HCT116 (cell line): ENCODE data around the gene STK39. TPM values are rescaled to one million over a fixed set of nuclear protein-coding genes. Genes with fewer than 3 reads are reported as not detected.

Experiments
- ATAC-seq: fragments of 200-7000 bp; cut with Tn5 transposase; 2 replicates; pipeline ENCODE4 v1.9.1; 2020; ENCODE audit warnings: mild to moderate bottlenecking, moderate library complexity
- BruUV-seq: library from RNA; stranded (reverse); fragments of 400-500 nt; replicated peaks from 2 replicates; lab custom pipeline; 2021; lab: Mats Ljungman, UMichigan
- CTCF ChIA-PET: fragments of 300-600 bp; sonication (Branson Sonifier 250); formaldehyde crosslinking; loops from one replicate; lab custom pipeline; 2021; ENCODE audit warnings: antibody characterized with exemption; lab: Charles Lee
- POLR2A ChIA-PET: fragments of 300-600, 350-600 bp; sonication (Branson Sonifier 250); formaldehyde crosslinking; loops from one replicate; lab custom pipeline; 2021; ENCODE audit warnings: antibody characterized with exemption; lab: Charles Lee
- RAD21 ChIA-PET, 2 experiments: fragments of 300-600 bp; sonication (Branson Sonifier 250); formaldehyde crosslinking; loops; one replicate each; lab custom pipeline; 2023; ENCODE audit warnings: low total read pairs in 2 of 2; ENCODE audit not compliant: uncharacterized antibody in 2 of 2, unreplicated experiment in 2 of 2, low non-redundant PET in 1 of 2; lab: Charles Lee
- DNase-seq: peaks from one replicate; pipeline ENCODE4 v3.0.0-alpha.2; 2010; ENCODE audit warnings: low read depth, low spot score
- H2AFZ ChIP-seq: fragments of 200-600 bp; shearing (Covaris generic), sonication (generic); 2 replicates; pipeline ENCODE4 v1.6.1; 2017; ENCODE audit warnings: low read depth, mixed run types, mixed read lengths, antibody characterized with exemption, low read length; ENCODE audit not compliant: poor library complexity, severe bottlenecking
- H3K27ac ChIP-seq: 2 replicates; pipeline ENCODE4 v1.5.1; 2012; ENCODE audit warnings: low read depth, low read length
- H3K27me3 ChIP-seq: fragments of 200-600 bp; sonication (generic); 2 replicates; pipeline ENCODE4 v1.6.1; 2016; ENCODE audit warnings: mixed run types, low read length, mixed read lengths; ENCODE audit not compliant: insufficient read depth
- H3K36me3 ChIP-seq, 2 experiments: fragments of 200-500 bp in 1 of 2; fragments of 200-600 bp in 1 of 2; sonication (Bioruptor generic) in 1 of 2; sonication (generic) in 1 of 2; 2 replicates each; pipeline versions ENCODE4 v1.5.1 to v1.6.1; 2014 to 2016; ENCODE audit warnings: low read length in 2 of 2, inconsistent platforms in 1 of 2, mixed read lengths in 1 of 2, mixed run types in 1 of 2; ENCODE audit not compliant: insufficient read depth in 2 of 2, control insufficient read depth in 1 of 2
- H3K4me1 ChIP-seq, 2 experiments: fragments of 200-600 bp in 1 of 2; sonication (generic) in 1 of 2; 2 replicates each; pipeline versions ENCODE4 v1.5.1 to v1.6.1; 2012 to 2017; ENCODE audit warnings: low read length in 2 of 2, inconsistent platforms in 1 of 2, mild to moderate bottlenecking in 1 of 2, mixed read lengths in 1 of 2, mixed run types in 1 of 2, moderate library complexity in 1 of 2; ENCODE audit not compliant: insufficient read depth in 2 of 2, control insufficient read depth in 1 of 2
- H3K4me2 ChIP-seq: fragments of 200-600 bp; sonication (generic); 2 replicates; pipeline ENCODE4 v1.6.1; 2017; ENCODE audit warnings: mixed run types, low read length, mixed read lengths
- H3K4me3 ChIP-seq, 2 experiments: fragments of 200-600 bp in 1 of 2; sonication (generic) in 1 of 2; replicated peaks in 1 of 2; 2 replicates each; pipeline ENCODE4 v1.5.1; 2011 to 2016; ENCODE audit warnings: low read length in 2 of 2, control low read depth in 1 of 2, low read depth in 1 of 2, mild to moderate bottlenecking in 1 of 2, mixed read lengths in 1 of 2, mixed run types in 1 of 2
- H3K79me2 ChIP-seq: fragments of 200-600 bp; sonication (generic); 2 replicates; pipeline ENCODE4 v1.6.1; 2017; ENCODE audit warnings: mild to moderate bottlenecking, mixed run types, low read length, moderate library complexity, mixed read lengths; ENCODE audit not compliant: insufficient read depth
- H3K9ac ChIP-seq: fragments of 200-600 bp; sonication (generic); 2 replicates; pipeline ENCODE4 v1.6.1; 2016; ENCODE audit warnings: low read length, mixed read lengths
- H3K9me2 ChIP-seq: fragments of 200-600 bp; sonication (generic), shearing (Covaris generic); 2 replicates; pipeline ENCODE4 v1.6.1; 2017; ENCODE audit warnings: mixed run types, mild to moderate bottlenecking, moderate library complexity; ENCODE audit not compliant: insufficient read depth
- H3K9me3 ChIP-seq, 2 experiments: fragments of 200-500 bp in 1 of 2; fragments of 200-600 bp in 1 of 2; sonication (Bioruptor generic) in 1 of 2; sonication (generic) in 1 of 2; 2 replicates each; pipeline ENCODE4 v1.6.1; 2014 to 2017; ENCODE audit warnings: low read length in 2 of 2, mixed read lengths in 2 of 2, inconsistent platforms in 1 of 2, low read depth in 1 of 2, mild to moderate bottlenecking in 1 of 2, mixed run types in 1 of 2, moderate library complexity in 1 of 2; ENCODE audit not compliant: control insufficient read depth in 1 of 2, insufficient read depth in 1 of 2
- H4K20me1 ChIP-seq: fragments of 200-600 bp; sonication (generic), shearing (Covaris generic); 2 replicates; pipeline ENCODE4 v1.6.1; 2017; ENCODE audit warnings: mixed run types, mild to moderate bottlenecking, moderate library complexity; ENCODE audit not compliant: insufficient read depth
- ATF3 ChIP-seq: IDR thresholded peaks from 2 replicates; pipeline ENCODE4 v1.6.1; 2012
- CBX3 ChIP-seq: IDR thresholded peaks from 2 replicates; pipeline ENCODE4 v1.6.1; 2012; ENCODE audit warnings: low read depth
- CTCF ChIP-seq, 3 experiments: fragments of 200-600 bp in 1 of 3; sonication (generic) in 1 of 3; IDR thresholded peaks in 2 of 3; conservative IDR thresholded peaks in 1 of 3; 2 replicates each; pipeline ENCODE4 v1.5.1; 2012 to 2017; ENCODE audit warnings: low read depth in 2 of 3, low read length in 2 of 3, antibody characterized with exemption in 1 of 3, borderline replicate concordance in 1 of 3, control low read depth in 1 of 3, mild to moderate bottlenecking in 1 of 3, mixed read lengths in 1 of 3, mixed run types in 1 of 3, moderate library complexity in 1 of 3; ENCODE audit not compliant: insufficient read depth in 1 of 3
- EGR1 ChIP-seq: IDR thresholded peaks from 2 replicates; pipeline ENCODE4 v1.6.1; 2012; ENCODE audit warnings: low read depth
- EZH2phosphoT487 ChIP-seq: fragments of 200-600 bp; IDR thresholded peaks from 2 replicates; pipeline ENCODE4 v1.6.1; 2018; ENCODE audit warnings: antibody characterized with exemption, borderline replicate concordance
- FOSL1 ChIP-seq: IDR thresholded peaks from 2 replicates; pipeline ENCODE4 v1.6.1; 2012; ENCODE audit warnings: low read depth
- JUND ChIP-seq: IDR thresholded peaks from 2 replicates; pipeline ENCODE4 v1.6.1; 2012
- POLR2A ChIP-seq: IDR thresholded peaks from 2 replicates; pipeline ENCODE4 v1.7.0; 2011; ENCODE audit warnings: borderline replicate concordance; ENCODE audit not compliant: insufficient read depth, insufficient read length; ENCODE audit errors: extremely low read depth
- RAD21 ChIP-seq: IDR thresholded peaks from 2 replicates; pipeline ENCODE4 v1.6.1; 2012; ENCODE audit warnings: low read depth, mild to moderate bottlenecking
- SIN3A ChIP-seq: IDR thresholded peaks from 2 replicates; pipeline ENCODE4 v1.6.1; 2012; ENCODE audit warnings: low read depth
- SRF ChIP-seq: IDR thresholded peaks from 2 replicates; pipeline ENCODE4 v1.6.1; 2012; ENCODE audit warnings: low read depth
- TCF7L2 ChIP-seq: IDR thresholded peaks from 2 replicates; pipeline ENCODE4 v1.7.0; 2011; ENCODE audit warnings: borderline replicate concordance, inconsistent platforms; ENCODE audit not compliant: insufficient read depth, insufficient read length; ENCODE audit errors: extremely low read depth
- YY1 ChIP-seq: IDR thresholded peaks from 2 replicates; pipeline ENCODE4 v1.6.1; 2011; ENCODE audit warnings: low read length, low read depth, moderate library complexity, mild to moderate bottlenecking; ENCODE audit not compliant: insufficient replicate concordance; ENCODE audit errors: extremely low read depth
- ZNF274 ChIP-seq: fragments of 200-500 bp; sonication (Bioruptor generic); IDR thresholded peaks from 2 replicates; pipeline ENCODE4 v1.6.1; 2014; ENCODE audit warnings: mild to moderate bottlenecking, low read depth, low read length, inconsistent platforms
- intact Hi-C: fragments of 100-400 bp; cut with micrococcal nuclease; formaldehyde crosslinking; loops from 2 replicates; pipeline ENCODE4 v1.10.0; 2022
- total RNA-seq: library from RNA; stranded (reverse); gene quantifications from one replicate; pipeline ENCODE4 v1.2.1, GENCODE V29; 2021; ENCODE audit not compliant: unreplicated experiment
- TF ChIP-seq, protein P1 (sequence below): IDR thresholded peaks from 2 replicates; pipeline ENCODE4 v1.6.1; 2012; ENCODE audit warnings: low read depth
- TF ChIP-seq, protein P2 (sequence below): IDR thresholded peaks from 2 replicates; pipeline ENCODE4 v1.6.1; 2011; ENCODE audit warnings: mild to moderate bottlenecking, low read length, moderate library complexity; ENCODE audit not compliant: insufficient replicate concordance; ENCODE audit errors: extremely low read depth

STK39 gene
- total RNA-seq, 1 experiment from 2014 or later = 118 TPM

DNA sequence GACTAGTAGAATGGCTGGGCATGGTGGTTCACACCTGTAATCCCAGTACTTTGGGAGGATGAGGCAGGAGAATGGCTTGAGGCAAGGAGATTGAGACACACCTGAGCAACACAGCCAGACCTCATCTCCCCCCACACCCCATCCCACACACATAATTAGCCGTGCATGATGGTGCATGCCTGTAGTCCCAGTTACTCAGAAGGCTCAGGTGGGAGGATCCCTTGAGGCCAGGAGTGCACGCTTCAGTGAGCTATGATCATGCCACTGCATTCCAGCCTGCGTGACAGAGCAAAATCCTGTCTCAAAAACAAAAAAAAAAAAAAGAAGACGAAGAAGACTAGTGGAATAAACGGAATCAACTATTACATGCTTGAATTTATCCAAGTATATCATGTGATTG is 150.0 kb downstream of the STK39 start:
- POLR2A ChIA-PET = no interaction called here
- no peak for DNase-seq
- H3K9ac ChIP-seq = no peak overlapping the region
- peaks cover 0 to 21% of the 10 kb centered on the region in 2 experiments; a peak in 2 of 4 replicates for H3K36me3 ChIP-seq
- no peak overlapping the region for H3K4me3 ChIP-seq
- no TSS peak for BruUV-seq
- ATAC-seq = no peak
- H3K27ac ChIP-seq = no peak overlapping the region
- H3K9me3 ChIP-seq = no peaks in the 10 kb centered on the region
- peaks cover 5% of the 10 kb centered on the region; the same call in 1 of the 2 replicates for H4K20me1 ChIP-seq
- no peaks in the 10 kb centered on the region for H3K27me3 ChIP-seq
- no peak overlapping the region for H2AFZ ChIP-seq
- no peaks in the 10 kb centered on the region for H3K9me2 ChIP-seq
- TF ChIP-seq SRF (no peak), ZNF274 (no peak), JUND (no peak), CTCF (IDR thresholded peaks at IDR 0.05 in 2 of 3, conservative IDR thresholded peaks at IDR 0.05 in 1 of 3; ENCODE audit: borderline replicate concordance in 1 of 3, insufficient read depth in 1 of 3, low read depth in 2 of 3, low read length in 2 of 3) (no peak), EZH2phosphoT487 (no peak), SIN3A (no peak), FOSL1 (no peak), CBX3 (no peak), POLR2A (no peak), TCF7L2 (no peak), EGR1 (no peak), YY1 (no peak), RAD21 (no peak), ATF3 (no peak)
- TF ChIP-seq, protein P1, sequence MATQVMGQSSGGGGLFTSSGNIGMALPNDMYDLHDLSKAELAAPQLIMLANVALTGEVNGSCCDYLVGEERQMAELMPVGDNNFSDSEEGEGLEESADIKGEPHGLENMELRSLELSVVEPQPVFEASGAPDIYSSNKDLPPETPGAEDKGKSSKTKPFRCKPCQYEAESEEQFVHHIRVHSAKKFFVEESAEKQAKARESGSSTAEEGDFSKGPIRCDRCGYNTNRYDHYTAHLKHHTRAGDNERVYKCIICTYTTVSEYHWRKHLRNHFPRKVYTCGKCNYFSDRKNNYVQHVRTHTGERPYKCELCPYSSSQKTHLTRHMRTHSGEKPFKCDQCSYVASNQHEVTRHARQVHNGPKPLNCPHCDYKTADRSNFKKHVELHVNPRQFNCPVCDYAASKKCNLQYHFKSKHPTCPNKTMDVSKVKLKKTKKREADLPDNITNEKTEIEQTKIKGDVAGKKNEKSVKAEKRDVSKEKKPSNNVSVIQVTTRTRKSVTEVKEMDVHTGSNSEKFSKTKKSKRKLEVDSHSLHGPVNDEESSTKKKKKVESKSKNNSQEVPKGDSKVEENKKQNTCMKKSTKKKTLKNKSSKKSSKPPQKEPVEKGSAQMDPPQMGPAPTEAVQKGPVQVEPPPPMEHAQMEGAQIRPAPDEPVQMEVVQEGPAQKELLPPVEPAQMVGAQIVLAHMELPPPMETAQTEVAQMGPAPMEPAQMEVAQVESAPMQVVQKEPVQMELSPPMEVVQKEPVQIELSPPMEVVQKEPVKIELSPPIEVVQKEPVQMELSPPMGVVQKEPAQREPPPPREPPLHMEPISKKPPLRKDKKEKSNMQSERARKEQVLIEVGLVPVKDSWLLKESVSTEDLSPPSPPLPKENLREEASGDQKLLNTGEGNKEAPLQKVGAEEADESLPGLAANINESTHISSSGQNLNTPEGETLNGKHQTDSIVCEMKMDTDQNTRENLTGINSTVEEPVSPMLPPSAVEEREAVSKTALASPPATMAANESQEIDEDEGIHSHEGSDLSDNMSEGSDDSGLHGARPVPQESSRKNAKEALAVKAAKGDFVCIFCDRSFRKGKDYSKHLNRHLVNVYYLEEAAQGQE = no peak
- TF ChIP-seq, protein P2, sequence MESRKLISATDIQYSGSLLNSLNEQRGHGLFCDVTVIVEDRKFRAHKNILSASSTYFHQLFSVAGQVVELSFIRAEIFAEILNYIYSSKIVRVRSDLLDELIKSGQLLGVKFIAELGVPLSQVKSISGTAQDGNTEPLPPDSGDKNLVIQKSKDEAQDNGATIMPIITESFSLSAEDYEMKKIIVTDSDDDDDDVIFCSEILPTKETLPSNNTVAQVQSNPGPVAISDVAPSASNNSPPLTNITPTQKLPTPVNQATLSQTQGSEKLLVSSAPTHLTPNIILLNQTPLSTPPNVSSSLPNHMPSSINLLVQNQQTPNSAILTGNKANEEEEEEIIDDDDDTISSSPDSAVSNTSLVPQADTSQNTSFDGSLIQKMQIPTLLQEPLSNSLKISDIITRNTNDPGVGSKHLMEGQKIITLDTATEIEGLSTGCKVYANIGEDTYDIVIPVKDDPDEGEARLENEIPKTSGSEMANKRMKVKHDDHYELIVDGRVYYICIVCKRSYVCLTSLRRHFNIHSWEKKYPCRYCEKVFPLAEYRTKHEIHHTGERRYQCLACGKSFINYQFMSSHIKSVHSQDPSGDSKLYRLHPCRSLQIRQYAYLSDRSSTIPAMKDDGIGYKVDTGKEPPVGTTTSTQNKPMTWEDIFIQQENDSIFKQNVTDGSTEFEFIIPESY = no peak
- H3K4me2 ChIP-seq = no peak overlapping the region
- H3K79me2 ChIP-seq = peaks cover 69% of the 10 kb centered on the region; the same call in 1 of the 2 replicates
- no peaks in the 10 kb centered on the region for H3K4me1 ChIP-seq
- intact Hi-C loops = no loop called here
- CTCF ChIA-PET = no interaction called here
- RAD21 ChIA-PET = no interaction called here
